GM12874 (cell line): ENCODE results near the gene ANKRD33.

ENCODE experiments used
- TF ChIP-seq, protein P1 (sequence below): IDR thresholded peaks from 2 replicates; pipeline ENCODE4 v1.5.1; 2011; ENCODE audit warnings: low read depth, mild to moderate bottlenecking, control low read depth, low read length, moderate library complexity; ENCODE audit not compliant: insufficient read depth

ANKRD33 gene

DNA sequence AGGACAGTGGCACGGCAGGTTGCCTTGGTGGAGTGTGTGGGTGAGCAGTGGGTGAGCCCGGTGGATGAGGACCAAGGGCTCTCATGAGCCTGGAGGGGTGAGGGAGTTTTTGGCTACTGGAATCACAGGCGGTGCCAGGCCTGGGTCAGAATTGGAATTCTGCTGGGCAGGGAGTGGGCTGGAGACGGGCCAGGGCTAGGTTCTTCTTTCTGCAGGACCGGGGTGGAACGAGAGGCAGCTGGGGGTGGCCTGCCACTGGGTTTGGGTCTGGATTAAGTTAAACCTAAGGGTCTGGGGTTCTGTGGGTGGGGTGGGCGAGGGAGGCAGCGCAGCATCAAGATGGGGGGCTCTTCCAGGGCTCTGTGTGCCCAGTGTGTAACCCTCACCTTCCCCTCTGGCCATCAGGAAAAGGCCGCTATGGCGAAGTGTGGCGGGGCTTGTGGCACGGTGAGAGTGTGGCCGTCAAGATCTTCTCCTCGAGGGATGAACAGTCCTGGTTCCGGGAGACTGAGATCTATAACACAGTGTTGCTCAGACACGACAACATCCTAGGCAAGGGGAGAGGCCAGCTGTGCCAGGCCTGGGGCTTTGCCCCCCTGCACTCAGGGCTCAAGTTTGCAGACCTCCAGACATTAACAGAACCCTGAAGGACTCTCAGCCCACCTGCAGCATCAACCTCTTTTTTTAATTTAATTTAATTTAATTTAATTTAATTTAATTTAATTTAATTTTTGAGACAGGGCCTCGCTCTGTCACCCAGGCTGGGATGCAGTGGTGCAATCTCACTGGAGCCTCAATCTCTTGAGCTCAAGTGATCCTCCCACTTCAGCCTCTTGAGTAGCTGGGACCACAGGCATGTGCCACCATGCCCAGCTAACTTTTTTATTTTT is 26.4 kb downstream of the ANKRD33 start:
- TF ChIP-seq, protein P1, sequence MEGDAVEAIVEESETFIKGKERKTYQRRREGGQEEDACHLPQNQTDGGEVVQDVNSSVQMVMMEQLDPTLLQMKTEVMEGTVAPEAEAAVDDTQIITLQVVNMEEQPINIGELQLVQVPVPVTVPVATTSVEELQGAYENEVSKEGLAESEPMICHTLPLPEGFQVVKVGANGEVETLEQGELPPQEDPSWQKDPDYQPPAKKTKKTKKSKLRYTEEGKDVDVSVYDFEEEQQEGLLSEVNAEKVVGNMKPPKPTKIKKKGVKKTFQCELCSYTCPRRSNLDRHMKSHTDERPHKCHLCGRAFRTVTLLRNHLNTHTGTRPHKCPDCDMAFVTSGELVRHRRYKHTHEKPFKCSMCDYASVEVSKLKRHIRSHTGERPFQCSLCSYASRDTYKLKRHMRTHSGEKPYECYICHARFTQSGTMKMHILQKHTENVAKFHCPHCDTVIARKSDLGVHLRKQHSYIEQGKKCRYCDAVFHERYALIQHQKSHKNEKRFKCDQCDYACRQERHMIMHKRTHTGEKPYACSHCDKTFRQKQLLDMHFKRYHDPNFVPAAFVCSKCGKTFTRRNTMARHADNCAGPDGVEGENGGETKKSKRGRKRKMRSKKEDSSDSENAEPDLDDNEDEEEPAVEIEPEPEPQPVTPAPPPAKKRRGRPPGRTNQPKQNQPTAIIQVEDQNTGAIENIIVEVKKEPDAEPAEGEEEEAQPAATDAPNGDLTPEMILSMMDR, result no peak

DNA sequence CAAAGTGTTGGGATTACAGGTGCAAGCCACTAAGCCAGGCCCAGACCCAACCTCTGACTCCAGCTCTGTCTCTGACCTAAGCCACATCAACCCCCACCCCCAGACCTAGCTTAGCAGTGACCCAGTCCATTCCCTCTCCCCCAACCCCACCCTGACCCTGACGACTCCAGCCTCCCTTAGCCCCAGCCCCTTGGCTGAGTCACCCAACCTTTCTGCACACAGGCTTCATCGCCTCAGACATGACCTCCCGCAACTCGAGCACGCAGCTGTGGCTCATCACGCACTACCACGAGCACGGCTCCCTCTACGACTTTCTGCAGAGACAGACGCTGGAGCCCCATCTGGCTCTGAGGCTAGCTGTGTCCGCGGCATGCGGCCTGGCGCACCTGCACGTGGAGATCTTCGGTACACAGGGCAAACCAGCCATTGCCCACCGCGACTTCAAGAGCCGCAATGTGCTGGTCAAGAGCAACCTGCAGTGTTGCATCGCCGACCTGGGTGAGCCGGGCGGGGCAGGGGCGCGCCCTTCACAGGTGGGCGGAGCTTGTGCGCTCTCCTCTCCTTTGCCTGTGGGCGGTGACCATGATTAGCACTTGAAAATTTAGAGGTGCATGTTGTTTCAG is 27.2 kb downstream of the ANKRD33 start:
- TF ChIP-seq, protein P1, result no peak

DNA sequence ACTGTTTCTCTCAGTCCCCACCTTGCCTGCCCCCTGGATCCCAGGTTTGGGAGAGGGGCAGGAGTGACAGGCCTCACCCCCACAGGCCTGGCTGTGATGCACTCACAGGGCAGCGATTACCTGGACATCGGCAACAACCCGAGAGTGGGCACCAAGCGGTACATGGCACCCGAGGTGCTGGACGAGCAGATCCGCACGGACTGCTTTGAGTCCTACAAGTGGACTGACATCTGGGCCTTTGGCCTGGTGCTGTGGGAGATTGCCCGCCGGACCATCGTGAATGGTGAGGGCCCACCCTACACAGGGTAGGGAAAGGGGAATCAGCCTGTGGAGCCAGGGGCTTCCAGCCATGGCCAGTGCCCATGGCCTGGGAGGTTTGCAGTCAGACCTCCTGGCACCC is 28.0 kb downstream of the ANKRD33 start:
- TF ChIP-seq, protein P1, result no peak

DNA sequence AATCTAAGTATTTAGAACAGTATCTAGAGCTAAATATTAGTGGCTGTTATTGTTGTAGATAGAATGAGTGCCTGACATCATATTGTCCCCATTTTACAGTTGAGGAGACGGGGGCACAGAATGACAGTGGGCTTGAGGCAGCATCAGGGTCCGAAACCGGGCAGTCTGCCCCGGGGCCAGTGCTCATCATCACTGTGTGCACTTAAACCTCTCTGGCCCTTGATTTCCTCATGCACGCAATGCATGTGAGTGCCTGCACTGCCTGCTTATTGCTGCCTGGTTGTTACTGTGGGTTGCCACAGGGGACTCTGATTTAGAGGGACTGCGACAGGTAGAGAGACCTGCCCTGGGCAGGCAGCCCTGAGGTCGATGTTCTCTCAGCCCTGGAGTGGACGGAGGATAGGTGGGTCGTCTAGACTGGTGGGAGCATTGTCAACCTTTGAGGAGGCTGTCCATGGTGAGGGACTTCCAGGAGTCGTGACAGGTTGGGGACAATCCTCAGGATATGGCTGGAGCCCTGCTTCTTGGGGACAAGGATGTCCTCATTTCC is 29.2 kb downstream of the ANKRD33 start:
- TF ChIP-seq, protein P1, result no peak

DNA sequence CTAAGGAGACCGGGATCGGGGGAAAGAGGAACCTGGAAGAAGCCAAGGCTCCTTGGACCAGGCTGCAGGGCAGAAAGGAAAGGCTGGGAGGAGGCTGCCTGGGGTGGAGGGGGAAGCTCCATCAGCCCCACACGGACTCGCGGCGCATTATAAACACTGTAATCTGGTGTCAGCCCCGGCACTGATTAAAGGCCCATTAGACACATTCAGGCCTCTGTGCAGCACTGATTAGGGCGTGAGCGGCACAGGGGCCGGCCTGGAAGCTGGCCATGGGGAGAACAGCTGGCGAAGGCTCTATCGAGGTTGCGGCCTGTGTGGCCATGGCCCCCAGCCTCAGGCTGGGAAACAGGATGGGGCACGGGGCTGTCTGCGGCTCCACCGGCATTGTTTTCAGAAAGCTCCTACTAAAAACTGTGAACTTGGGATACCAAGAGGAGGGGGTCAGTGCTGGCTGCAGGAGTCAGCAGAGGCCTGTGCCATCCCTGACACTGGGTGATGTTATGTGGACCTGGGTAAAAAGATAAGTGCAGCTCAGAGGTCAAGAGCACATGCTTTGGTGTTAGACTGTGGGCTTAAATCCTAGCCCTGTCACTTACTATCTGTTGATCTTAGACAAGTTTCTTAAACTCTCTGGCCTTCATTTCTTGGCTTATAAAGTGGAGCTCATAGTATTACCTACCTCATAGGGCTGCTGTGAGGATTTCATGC is 30.0 kb downstream of the ANKRD33 start:
- TF ChIP-seq, protein P1, result no peak

DNA sequence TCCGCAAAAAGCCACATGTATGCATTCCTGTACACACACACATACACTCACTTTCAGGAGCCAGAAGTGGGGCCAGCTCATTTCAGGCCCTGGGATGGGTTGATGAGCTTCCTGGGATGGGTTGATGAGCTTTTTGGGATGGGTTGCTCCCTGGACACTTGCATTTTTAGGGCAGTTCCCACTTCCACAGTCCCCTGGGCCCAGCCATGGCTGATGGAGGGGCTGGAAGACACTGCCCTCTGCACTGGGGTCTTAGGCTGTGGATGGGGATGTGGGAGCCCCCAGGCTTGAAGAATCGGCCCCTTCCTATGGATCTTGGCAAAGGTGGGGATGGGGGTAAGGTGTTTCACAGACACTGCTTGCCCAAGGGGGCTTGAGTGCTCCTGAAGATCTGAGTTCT is 32.1 kb downstream of the ANKRD33 start:
- TF ChIP-seq, protein P1, result no peak
